ENCODE data around the gene URM1. TPM values are rescaled to one million over a fixed set of nuclear protein-coding genes. Genes with fewer than 3 reads are reported as not detected.

The URM1 gene
- 61.4 to 87.4 TPM (median 84.2 TPM) in 5 replicates for total RNA-seq (2022; extraction: Qiagen RNA extraction; ENCODE audit: low read depth)

GRCh38 chr9:128370752-128371629 is at the start of gene URM1:
URM1 (plus strand) TSS chr9:128371374; CDS start chr9:128371381, 7 bp downstream.

GRCh38 chr9:128322404-128323211 is 48.6 kb upstream of the URM1 start, which contains the start of the genes COQ4 and TRUB2:
COQ4 (plus strand) TSS chr9:128322839; CDS start chr9:128322859, 20 bp downstream.
TRUB2 (minus strand) TSS chr9:128322447; CDS start chr9:128322408, 39 bp downstream.

GRCh38 chr9:128339761-128340690 is 31.1 kb upstream of the URM1 start, which contains the start of gene SLC27A4:
SLC27A4 (plus strand) TSS chr9:128340527; CDS start chr9:128343133, 2,606 bp downstream.

GRCh38 chr9:128420651-128421481 is 49.7 kb downstream of the URM1 start, which contains the start of gene CERCAM:
CERCAM (plus strand) TSS chr9:128420857; CDS start chr9:128420878, 21 bp downstream.

Other genes with a start within 250 kb of the URM1 start
- 75.7 to 97.4 TPM (median 94.1 TPM) in 5 replicates for gene PTGES2, start 243.6 kb upstream of the URM1 start, total RNA-seq (2022; extraction: Qiagen RNA extraction; ENCODE audit: low read depth)
- 2.1 to 6.6 TPM (median 3.2 TPM) in 5 replicates for gene LCN2, start 221.9 kb upstream of the URM1 start, total RNA-seq (2022; extraction: Qiagen RNA extraction; ENCODE audit: low read depth)
- 38.2 to 70.7 TPM (median 67.3 TPM) in 5 replicates for gene BBLN, start 211.1 kb upstream of the URM1 start, total RNA-seq (2022; extraction: Qiagen RNA extraction; ENCODE audit: low read depth)
- 72.6 to 98.9 TPM (median 87.6 TPM) in 5 replicates for gene CIZ1, start 179.8 kb upstream of the URM1 start, total RNA-seq (2022; extraction: Qiagen RNA extraction; ENCODE audit: low read depth)
- gene DNM1, start 168.0 kb upstream of the URM1 start, total RNA-seq (2022; extraction: Qiagen RNA extraction; ENCODE audit: low read depth) = 74.6 to 95.2 TPM (median 86.0 TPM) in 5 replicates
- gene GOLGA2, start 95.4 kb upstream of the URM1 start, total RNA-seq (2022; extraction: Qiagen RNA extraction; ENCODE audit: low read depth) = 39.9 to 48.9 TPM (median 42.6 TPM) in 5 replicates
- gene SWI5, start 95.1 kb upstream of the URM1 start, total RNA-seq (2022; extraction: Qiagen RNA extraction; ENCODE audit: low read depth) = 42.4 to 49.6 TPM (median 45.6 TPM) in 5 replicates
- 43.6 to 69.6 TPM (median 48.8 TPM) in 5 replicates for gene TRUB2, start 48.9 kb upstream of the URM1 start, total RNA-seq (2022; extraction: Qiagen RNA extraction; ENCODE audit: low read depth)
- gene COQ4, start 48.5 kb upstream of the URM1 start, total RNA-seq (2022; extraction: Qiagen RNA extraction; ENCODE audit: low read depth) = 47.8 to 60.9 TPM (median 58.4 TPM) in 5 replicates
- 32.1 to 49.1 TPM (median 43.3 TPM) in 5 replicates for gene SLC27A4, start 30.8 kb upstream of the URM1 start, total RNA-seq (2022; extraction: Qiagen RNA extraction; ENCODE audit: low read depth)
- gene CERCAM, start 49.5 kb downstream of the URM1 start, total RNA-seq (2022; extraction: Qiagen RNA extraction; ENCODE audit: low read depth) = 30.4 to 41.3 TPM (median 35.0 TPM) in 5 replicates
- 26.0 to 30.5 TPM (median 29.0 TPM) in 5 replicates for gene ODF2, start 84.6 kb downstream of the URM1 start, total RNA-seq (2022; extraction: Qiagen RNA extraction; ENCODE audit: low read depth)
- 27.9 to 31.6 TPM (median 29.9 TPM) in 5 replicates for gene GLE1, start 133.3 kb downstream of the URM1 start, total RNA-seq (2022; extraction: Qiagen RNA extraction; ENCODE audit: low read depth)
- 125 to 161 TPM (median 144 TPM) in 5 replicates for gene SPTAN1, start 181.2 kb downstream of the URM1 start, total RNA-seq (2022; extraction: Qiagen RNA extraction; ENCODE audit: low read depth)

Measured in A549 treated with RU486 at 1 μM for 4 hours (cell line).